Endothelial cell of umbilical vein (primary cell): ENCODE data around the gene ATL1. TPM values are rescaled to one million over a fixed set of nuclear protein-coding genes. Genes with fewer than 3 reads are reported as not detected.

Experiments
- BruUV-seq: library from RNA; stranded (reverse); fragments of 400-500 nt; replicated peaks from 2 replicates; lab custom pipeline; 2021; lab: Mats Ljungman, UMichigan
- CTCF ChIA-PET: fragments of 300-600, 350-600 bp; sonication (Branson Sonifier 250); formaldehyde crosslinking; loops from one replicate; lab custom pipeline; 2021; ENCODE audit warnings: antibody characterized with exemption, inconsistent platforms; lab: Charles Lee
- POLR2A ChIA-PET: fragments of 300-600, 350-600 bp; sonication (Branson Sonifier 250); formaldehyde crosslinking; loops from one replicate; lab custom pipeline; 2021; ENCODE audit warnings: antibody characterized with exemption, inconsistent platforms; lab: Charles Lee
- DNase-seq: peaks from one replicate; pipeline ENCODE4 v3.0.0-alpha.2; 2011; ENCODE audit warnings: low read depth, low spot score
- FAIRE-seq: peaks from 2 replicates; lab custom pipeline; 2011; peaks lifted over from hg19 to GRCh38; lab: Jason Lieb, UNC
- H2AFZ ChIP-seq: 2 replicates; pipeline ENCODE4 v1.6.0; 2012; ENCODE audit warnings: low read depth, low read length, control low read depth, inconsistent platforms
- H3K27ac ChIP-seq: 2 replicates; pipeline ENCODE4 v1.5.1; 2011; ENCODE audit warnings: low read depth, mild to moderate bottlenecking, control low read depth, low read length, moderate library complexity; ENCODE audit not compliant: insufficient read depth
- H3K27me3 ChIP-seq, 2 experiments: 2 replicates each; pipeline versions ENCODE4 v1.6.0 to v1.6.1; 2011; ENCODE audit warnings: low read length in 2 of 2, mixed read lengths in 1 of 2; ENCODE audit not compliant: control insufficient read depth in 2 of 2, insufficient read depth in 2 of 2
- H3K36me3 ChIP-seq, 2 experiments: 2 replicates in 1 of 2; 3 replicates in 1 of 2; pipeline ENCODE4 v1.5.1; 2011; ENCODE audit warnings: low read length in 2 of 2, mild to moderate bottlenecking in 1 of 2, moderate library complexity in 1 of 2; ENCODE audit not compliant: control insufficient read depth in 2 of 2, insufficient read depth in 2 of 2; ENCODE audit errors: extremely low read depth in 1 of 2
- H3K4me1 ChIP-seq: 3 replicates; pipeline ENCODE4 v1.5.1; 2011; ENCODE audit warnings: mild to moderate bottlenecking, low read length; ENCODE audit not compliant: control insufficient read depth, insufficient read depth; ENCODE audit errors: extremely low read depth
- H3K4me2 ChIP-seq: 2 replicates; pipeline ENCODE4 v1.6.1; 2011; ENCODE audit warnings: low read length, control low read depth, mixed read lengths; ENCODE audit not compliant: insufficient read depth
- H3K4me3 ChIP-seq, 3 experiments: fragments of 200-600 bp in 1 of 3; sonication (generic), shearing (Covaris generic) in 1 of 3; replicated peaks in 1 of 3; 2 replicates each; pipeline ENCODE4 v1.5.1; 2011 to 2016; ENCODE audit warnings: control low read depth in 3 of 3, low read length in 3 of 3, mild to moderate bottlenecking in 2 of 3, inconsistent platforms in 1 of 3, low read depth in 1 of 3, moderate library complexity in 1 of 3; ENCODE audit not compliant: insufficient read depth in 1 of 3
- H3K79me2 ChIP-seq: 2 replicates; pipeline ENCODE4 v1.6.0; 2012; ENCODE audit warnings: low read length, inconsistent platforms; ENCODE audit not compliant: control insufficient read depth, insufficient read depth
- H3K9ac ChIP-seq: replicated peaks from 2 replicates; pipeline ENCODE3; 2011; ENCODE audit warnings: low read length, control low read depth; ENCODE audit not compliant: insufficient read depth; ENCODE audit errors: extremely low read depth
- H3K9me1 ChIP-seq: replicated peaks from 3 replicates; pipeline ENCODE4 v1.6.0; 2011; ENCODE audit warnings: mild to moderate bottlenecking, low read length; ENCODE audit not compliant: control insufficient read depth, insufficient read depth; ENCODE audit errors: extremely low read depth
- H3K9me3 ChIP-seq: replicated peaks from 2 replicates; pipeline ENCODE4 v1.5.1; 2012; ENCODE audit warnings: low read length, inconsistent platforms; ENCODE audit not compliant: control insufficient read depth, insufficient read depth
- H4K20me1 ChIP-seq: replicated peaks from 2 replicates; pipeline ENCODE3; 2011; ENCODE audit warnings: mild to moderate bottlenecking, low read length; ENCODE audit not compliant: control insufficient read depth, insufficient read depth; ENCODE audit errors: extremely low read depth
- EZH2 ChIP-seq: IDR thresholded peaks from 2 replicates; pipeline ENCODE4 v1.6.1; 2012; ENCODE audit warnings: borderline replicate concordance, low read depth, mild to moderate bottlenecking, moderate library complexity, low read length, inconsistent platforms; ENCODE audit not compliant: severe bottlenecking
- FOS ChIP-seq: IDR thresholded peaks from 2 replicates; pipeline ENCODE4 v1.6.1; 2011; ENCODE audit warnings: mild to moderate bottlenecking, low read length, moderate library complexity, borderline replicate concordance; ENCODE audit not compliant: insufficient read depth
- GATA2 ChIP-seq: IDR thresholded peaks from 2 replicates; pipeline ENCODE4 v1.7.0; 2011; ENCODE audit warnings: low read depth, mild to moderate bottlenecking, moderate library complexity, mixed read lengths, low read length; ENCODE audit not compliant: insufficient read length, insufficient read depth
- JUN ChIP-seq: IDR thresholded peaks from 2 replicates; pipeline ENCODE4 v1.6.1; 2011; ENCODE audit warnings: borderline replicate concordance, low read depth; ENCODE audit not compliant: insufficient read length, insufficient read depth
- MYC ChIP-seq: IDR thresholded peaks from one replicate; pipeline ENCODE4 v1.6.1; 2011; ENCODE audit warnings: mild to moderate bottlenecking, low read depth, low read length
- POLR2A ChIP-seq: IDR thresholded peaks from 2 replicates; pipeline ENCODE4 v1.6.1; 2012; ENCODE audit warnings: low read depth, mild to moderate bottlenecking, control low read depth, low read length
- POLR2AphosphoS5 ChIP-seq: IDR thresholded peaks from 2 replicates; pipeline ENCODE4 v1.6.1; 2012; ENCODE audit warnings: low read depth, mild to moderate bottlenecking, control low read depth, low read length, moderate library complexity; ENCODE audit not compliant: insufficient read depth
- dilution Hi-C: fragments of 300-500 bp; cut with MboI; formaldehyde crosslinking; loops from one replicate; pipeline ENCODE4 v1.15.0; 2019; ENCODE audit warnings: low sequenced_read_pairs; ENCODE audit not compliant: extremely low pct_ligation_motif_present
- intact Hi-C: fragments of 100-400 bp; cut with micrococcal nuclease; formaldehyde crosslinking; loops from one replicate; pipeline ENCODE4 v1.10.0; 2022
- polyA plus RNA-seq, 4 experiments: library from polyadenylated mRNA; depleted of rRNA in 3 of 4; stranded (reverse) in 3 of 4; unstranded in 1 of 4; fragments of >200 nt; gene quantifications; 2 replicates each; pipeline versions ENCODE4 v1.2.1 to v1.2.3, GENCODE V29; 2011 to 2012; ENCODE audit warnings: missing spikeins in 1 of 4
- total RNA-seq: library from RNA; stranded (reverse); gene quantifications from 2 replicates; pipeline ENCODE4 v1.2.3, GENCODE V29; 2021
- TF ChIP-seq, protein P1 (sequence below), 2 donors: IDR thresholded peaks; 1 replicate in 1 of 2; 2 replicates in 1 of 2; pipeline ENCODE4 v1.5.1; 2011; ENCODE audit warnings: low read length in 2 of 2, mild to moderate bottlenecking in 2 of 2, moderate library complexity in 2 of 2, control low read depth in 1 of 2, inconsistent platforms in 1 of 2, low read depth in 1 of 2; ENCODE audit not compliant: insufficient read depth in 1 of 2; ENCODE audit errors: extremely low read depth in 1 of 2
- TF ChIP-seq, protein P2 (sequence below): IDR thresholded peaks from 2 replicates; pipeline ENCODE4 v1.6.1; 2011; ENCODE audit not compliant: insufficient read depth, insufficient read length

The ATL1 gene
- total and polyA plus RNA-seq, 2 donors (not counting 3 experiments of a cell fraction or from before 2014, with no cell fraction given), result 1.1 to 5.1 TPM

DNA sequence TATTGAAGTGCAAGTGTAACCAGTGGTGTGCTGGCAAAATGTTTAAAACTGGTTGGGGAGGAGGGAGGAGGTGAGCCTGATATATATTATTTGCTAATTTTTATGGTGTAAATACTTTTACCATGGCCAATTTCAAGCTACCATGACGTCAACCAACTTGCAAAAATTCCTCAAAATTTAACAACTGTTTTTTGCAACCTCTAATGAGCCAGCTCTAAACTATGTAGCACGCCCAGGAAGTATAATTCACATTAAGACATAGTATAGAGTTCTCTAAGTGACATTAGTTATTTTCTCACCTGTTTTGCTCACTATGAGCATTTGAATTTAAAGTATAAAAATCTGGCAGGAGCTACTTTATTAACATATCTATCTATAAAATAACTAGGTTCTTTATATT is 41.4 kb downstream of the ATL1 start:
- H4K20me1 ChIP-seq, result no peaks in the 10 kb centered on the region
- no peak overlapping the region for H3K27ac ChIP-seq
- peaks cover 17% of the 10 kb centered on the region for H3K4me1 ChIP-seq
- H3K36me3 ChIP-seq, result no peaks in the 10 kb centered on the region
- H3K4me3 ChIP-seq, result no peak overlapping the region
- no peaks in the 10 kb centered on the region for H3K79me2 ChIP-seq
- dilution Hi-C loops (no loop called here), intact Hi-C loops (loop anchor here (2.0 kb wide), 1 partner anchor 259 kb away; no protein-coding TSS in a partner anchor)
- TF ChIP-seq FOS (no peak), POLR2AphosphoS5 (no peak), EZH2 (no peak), JUN (no peak), GATA2 (no peak), MYC (no peak), POLR2A (no peak)
- TF ChIP-seq, protein P1, sequence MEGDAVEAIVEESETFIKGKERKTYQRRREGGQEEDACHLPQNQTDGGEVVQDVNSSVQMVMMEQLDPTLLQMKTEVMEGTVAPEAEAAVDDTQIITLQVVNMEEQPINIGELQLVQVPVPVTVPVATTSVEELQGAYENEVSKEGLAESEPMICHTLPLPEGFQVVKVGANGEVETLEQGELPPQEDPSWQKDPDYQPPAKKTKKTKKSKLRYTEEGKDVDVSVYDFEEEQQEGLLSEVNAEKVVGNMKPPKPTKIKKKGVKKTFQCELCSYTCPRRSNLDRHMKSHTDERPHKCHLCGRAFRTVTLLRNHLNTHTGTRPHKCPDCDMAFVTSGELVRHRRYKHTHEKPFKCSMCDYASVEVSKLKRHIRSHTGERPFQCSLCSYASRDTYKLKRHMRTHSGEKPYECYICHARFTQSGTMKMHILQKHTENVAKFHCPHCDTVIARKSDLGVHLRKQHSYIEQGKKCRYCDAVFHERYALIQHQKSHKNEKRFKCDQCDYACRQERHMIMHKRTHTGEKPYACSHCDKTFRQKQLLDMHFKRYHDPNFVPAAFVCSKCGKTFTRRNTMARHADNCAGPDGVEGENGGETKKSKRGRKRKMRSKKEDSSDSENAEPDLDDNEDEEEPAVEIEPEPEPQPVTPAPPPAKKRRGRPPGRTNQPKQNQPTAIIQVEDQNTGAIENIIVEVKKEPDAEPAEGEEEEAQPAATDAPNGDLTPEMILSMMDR (IDR thresholded peaks at IDR 0.05; ENCODE audit: extremely low read depth in 1 of 2, insufficient read depth in 1 of 2, low read depth in 1 of 2, low read length in 2 of 2), result no peak
- TF ChIP-seq, protein P2, sequence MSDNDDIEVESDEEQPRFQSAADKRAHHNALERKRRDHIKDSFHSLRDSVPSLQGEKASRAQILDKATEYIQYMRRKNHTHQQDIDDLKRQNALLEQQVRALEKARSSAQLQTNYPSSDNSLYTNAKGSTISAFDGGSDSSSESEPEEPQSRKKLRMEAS, result no peak
- no peak overlapping the region for H3K9ac ChIP-seq
- POLR2A ChIA-PET, result interaction anchor here (1.5 kb wide), 1 partner anchor 67 kb away, joined by 4 read pairs; the partner anchor contains the start of gene SAV1
- DNase-seq, result no peak
- H3K9me1 ChIP-seq, result no peaks in the 10 kb centered on the region
- H2AFZ ChIP-seq, result no peak overlapping the region
- no TSS peak for BruUV-seq
- H3K9me3 ChIP-seq, result no peaks in the 10 kb centered on the region
- no peaks in the 10 kb centered on the region for H3K27me3 ChIP-seq
- CTCF ChIA-PET, result interaction anchor here (1.1 to 2.8 kb wide), 17 partner anchors 10 to 260 kb away, joined by 3 to 76 read pairs (median 5); no protein-coding TSS in a partner anchor
- H3K4me2 ChIP-seq, result no peak overlapping the region
- no peak for FAIRE-seq
